H1 (cell line): ENCODE measurements around the gene PGBD5. TPM values are rescaled to one million over a fixed set of nuclear protein-coding genes. Genes with fewer than 3 reads are reported as not detected.

Experiments used
- CTCF ChIA-PET: fragments of 300-600 bp; sonication (Branson Sonifier 250); formaldehyde crosslinking; loops from one replicate; lab custom pipeline; 2021; ENCODE audit not compliant: partially characterized antibody; lab: Charles Lee
- POLR2A ChIA-PET: fragments of 300-600 bp; sonication (Branson Sonifier 250); formaldehyde crosslinking; loops from one replicate; lab custom pipeline; 2021; ENCODE audit warnings: inconsistent platforms; ENCODE audit not compliant: partially characterized antibody; lab: Charles Lee
- DNase-seq, 2 experiments: peaks; one replicate each; pipeline versions ENCODE4 v3.0.0 to v3.0.0-alpha.2; 2010 to 2022; ENCODE audit warnings: low spot score in 2 of 2, low read depth in 1 of 2, mixed read lengths in 1 of 2
- FAIRE-seq: peaks from 2 replicates; lab custom pipeline; 2011; peaks lifted over from hg19 to GRCh38; lab: Jason Lieb, UNC
- H2AFZ ChIP-seq: 2 replicates; pipeline ENCODE4 v1.8.1; 2012; ENCODE audit warnings: low read length, inconsistent platforms
- H2AK5ac ChIP-seq: 2 replicates; pipeline ENCODE4 v1.6.1; 2013; ENCODE audit warnings: low read depth, low read length
- H2BK120ac ChIP-seq: replicated peaks from 2 replicates; pipeline ENCODE3; 2013; ENCODE audit warnings: low read depth, low read length, inconsistent platforms
- H2BK12ac ChIP-seq: 2 replicates; pipeline ENCODE4 v1.6.1; 2013; ENCODE audit warnings: low read depth, low read length
- H2BK15ac ChIP-seq: 2 replicates; pipeline ENCODE4 v1.6.1; 2013; ENCODE audit warnings: low read length
- H2BK20ac ChIP-seq: 2 replicates; pipeline ENCODE4 v1.6.1; 2013; ENCODE audit warnings: low read length
- H2BK5ac ChIP-seq: 2 replicates; pipeline ENCODE4 v1.6.1; 2013; ENCODE audit warnings: low read depth, low read length
- H3K14ac ChIP-seq: 2 replicates; pipeline ENCODE4 v1.6.1; 2013; ENCODE audit warnings: inconsistent platforms; ENCODE audit not compliant: insufficient read length
- H3K18ac ChIP-seq: 2 replicates; pipeline ENCODE4 v1.6.1; 2013; ENCODE audit warnings: low read length; ENCODE audit errors: extremely low read depth
- H3K23ac ChIP-seq: 2 replicates; pipeline ENCODE4 v1.6.1; 2013; ENCODE audit warnings: inconsistent platforms; ENCODE audit not compliant: insufficient read length
- H3K23me2 ChIP-seq: 2 replicates; pipeline ENCODE4 v1.6.1; 2013; ENCODE audit warnings: low read depth, low read length
- H3K27ac ChIP-seq: 2 replicates; pipeline ENCODE4 v1.6.1; 2011; ENCODE audit warnings: low read depth, low read length, inconsistent platforms
- H3K27me3 ChIP-seq, 4 experiments: replicated peaks in 1 of 4; 1 replicate in 1 of 4; 2 replicates in 3 of 4; pipeline versions ENCODE4 v1.6.1 to v1.8.1; 2011 to 2013; ENCODE audit warnings: low read length in 3 of 4, mild to moderate bottlenecking in 3 of 4, inconsistent platforms in 2 of 4, mixed read lengths in 2 of 4, moderate library complexity in 1 of 4; ENCODE audit not compliant: control insufficient read depth in 3 of 4, insufficient read depth in 3 of 4; ENCODE audit errors: extremely low read depth in 1 of 4
- H3K36me3 ChIP-seq, 4 experiments: 2 replicates each; pipeline versions ENCODE4 v1.6.1 to v1.8.1; 2011 to 2013; ENCODE audit warnings: mild to moderate bottlenecking in 4 of 4, low read length in 3 of 4, moderate library complexity in 2 of 4, control low read depth in 1 of 4, inconsistent platforms in 1 of 4; ENCODE audit not compliant: insufficient read depth in 4 of 4, control insufficient read depth in 2 of 4
- H3K4ac ChIP-seq: replicated peaks from 2 replicates; pipeline ENCODE3; 2013; ENCODE audit warnings: low read length, low read depth, mixed read lengths, inconsistent platforms; ENCODE audit not compliant: insufficient read length
- H3K4me1 ChIP-seq, 4 experiments: replicated peaks in 1 of 4; 1 replicate in 1 of 4; 2 replicates in 3 of 4; pipeline versions ENCODE4 v1.6.1 to v1.8.1; 2011 to 2013; ENCODE audit warnings: low read length in 3 of 4, inconsistent platforms in 2 of 4, mixed read lengths in 1 of 4; ENCODE audit not compliant: insufficient read depth in 4 of 4, control insufficient read depth in 3 of 4
- H3K4me2 ChIP-seq, 2 experiments: 2 replicates each; pipeline versions ENCODE4 v1.6.1 to v1.8.1; 2011 to 2013; ENCODE audit warnings: low read depth in 2 of 2, low read length in 2 of 2, control low read depth in 1 of 2, inconsistent platforms in 1 of 2, mild to moderate bottlenecking in 1 of 2; ENCODE audit not compliant: insufficient read depth in 1 of 2
- H3K4me3 ChIP-seq, 4 experiments: fragments of 200-600, 300-600 bp in 1 of 4; sonication (generic), shearing (Covaris generic), sonication (Bioruptor Twin) in 1 of 4; 2 replicates each; pipeline versions ENCODE4 v1.5.1 to v1.8.1; 2011 to 2016; ENCODE audit warnings: low read length in 4 of 4, low read depth in 3 of 4, control low read depth in 2 of 4, inconsistent platforms in 2 of 4, mild to moderate bottlenecking in 2 of 4, mixed read lengths in 1 of 4, moderate library complexity in 1 of 4; ENCODE audit not compliant: insufficient read depth in 2 of 4; ENCODE audit errors: extremely low read depth in 1 of 4
- H3K56ac ChIP-seq: replicated peaks from 2 replicates; pipeline ENCODE3; 2013; ENCODE audit warnings: low read depth, mild to moderate bottlenecking, mixed read lengths, low read length, inconsistent platforms; ENCODE audit not compliant: insufficient read length
- H3K79me1 ChIP-seq: 2 replicates; pipeline ENCODE4 v1.6.1; 2013; ENCODE audit warnings: low read depth, low read length, control low read depth
- H3K79me2 ChIP-seq, 2 experiments: 2 replicates each; pipeline versions ENCODE4 v1.6.1 to v1.8.1; 2012 to 2013; ENCODE audit warnings: low read length in 2 of 2, mild to moderate bottlenecking in 2 of 2, inconsistent platforms in 1 of 2; ENCODE audit not compliant: insufficient read depth in 2 of 2, control insufficient read depth in 1 of 2
- H3K9ac ChIP-seq, 4 experiments: replicated peaks in 1 of 4; 1 replicate in 1 of 4; 2 replicates in 3 of 4; pipeline versions ENCODE4 v1.6.1 to v1.8.1; 2011 to 2013; ENCODE audit warnings: low read depth in 3 of 4, low read length in 3 of 4, control low read depth in 2 of 4, mild to moderate bottlenecking in 2 of 4, moderate library complexity in 2 of 4, inconsistent platforms in 1 of 4; ENCODE audit errors: extremely low read depth in 1 of 4
- H3K9me3 ChIP-seq, 2 experiments: 2 replicates each; pipeline versions ENCODE4 v1.6.1 to v1.8.1; 2012 to 2013; ENCODE audit warnings: mild to moderate bottlenecking in 2 of 2, moderate library complexity in 2 of 2, control low read depth in 1 of 2, inconsistent platforms in 1 of 2, low read depth in 1 of 2, low read length in 1 of 2, mixed read lengths in 1 of 2; ENCODE audit not compliant: insufficient read depth in 2 of 2
- H4K20me1 ChIP-seq, 2 experiments: replicated peaks in 1 of 2; 2 replicates each; pipeline versions ENCODE3 to v1.8.1; 2011 to 2013; ENCODE audit warnings: inconsistent platforms in 2 of 2, low read length in 2 of 2, mild to moderate bottlenecking in 1 of 2; ENCODE audit not compliant: insufficient read depth in 2 of 2, control insufficient read depth in 1 of 2
- H4K5ac ChIP-seq: 2 replicates; pipeline ENCODE4 v1.6.1; 2013; ENCODE audit warnings: low read length, low read depth, mixed read lengths, inconsistent platforms; ENCODE audit not compliant: insufficient read length
- H4K8ac ChIP-seq: 2 replicates; pipeline ENCODE4 v1.8.0; 2013; ENCODE audit warnings: mild to moderate bottlenecking, moderate library complexity, low read length, inconsistent platforms; ENCODE audit not compliant: insufficient read depth; ENCODE audit errors: extremely low read depth
- H4K91ac ChIP-seq: replicated peaks from 2 replicates; pipeline ENCODE3; 2013; ENCODE audit warnings: low read length, mixed read lengths, inconsistent platforms; ENCODE audit not compliant: insufficient read length
- PHF8 ChIP-seq: fragments of 200-600 bp; sonication (generic); conservative IDR thresholded peaks from 2 replicates; pipeline ENCODE4 v1.7.1; 2012; ENCODE audit warnings: low read depth, mild to moderate bottlenecking, inconsistent platforms, low read length, moderate library complexity
- RNF2 ChIP-seq: fragments of 200-900, 300-1000 bp; sonication (generic); IDR thresholded peaks from 2 replicates; pipeline ENCODE4 v1.7.1; 2016; ENCODE audit warnings: borderline replicate concordance, low read depth, mild to moderate bottlenecking, antibody characterized with exemption, low read length; ENCODE audit not compliant: poor library complexity, severe bottlenecking; ENCODE audit errors: missing control alignments
- WGBS, 2 experiments: shearing (Covaris generic) in 1 of 2; methylation state at CpG; one replicate each; pipeline versions ENCODE4 v1.1.6 to v1.1.7; 2013 to 2015; ENCODE audit warnings: low lambda C conversion rate in 2 of 2, mixed read lengths in 2 of 2, inconsistent platforms in 1 of 2, low coverage in 1 of 2, missing lambda C conversion rate in 1 of 2; ENCODE audit not compliant: insufficient replicate concordance in 2 of 2, insufficient coverage in 1 of 2, insufficient read length in 1 of 2; ENCODE audit errors: extremely low coverage in 1 of 2, missing lambda C conversion rate in 1 of 2; 5-methylcytosine and 5-hydroxymethylcytosine counted together
- long read RNA-seq, 2 experiments: library from RNA in 1 of 2; library from capped mRNA in 1 of 2; stranded (forward); transcript quantifications; one replicate each; pipeline ENCODE4 v2.0.0, GENCODE V29; 2021; ENCODE audit warnings: inconsistent platforms in 1 of 2
- polyA minus RNA-seq, 3 experiments: library from RNA; depleted of rRNA, polyadenylated mRNA; stranded (reverse); fragments of >200 nt; gene quantifications; 1 replicate in 2 of 3; 2 replicates in 1 of 3; pipeline ENCODE4 v1.2.3, GENCODE V29; 2011
- polyA plus RNA-seq, 7 experiments: library from polyadenylated mRNA; depleted of rRNA in 3 of 7; stranded (reverse) in 5 of 7; unstranded in 2 of 7; fragments of >200 nt in 5 of 7; fragments of 200-250 nt in 2 of 7; gene quantifications; 1 replicate in 5 of 7; 2 replicates in 1 of 7; 4 replicates in 1 of 7; pipeline versions ENCODE4 v1.2.1 to v1.2.3, GENCODE V29; 2011 to 2013; ENCODE audit warnings: missing spikeins in 2 of 7, mixed read lengths in 2 of 7
- total RNA-seq: library from RNA; stranded (reverse); fragmentation: NEBNext Ultra II Directional; extraction: Animal tissue kit (Norgen Biotek cat#: 25700); gene quantifications from 2 replicates; pipeline ENCODE4 v1.2.1, GENCODE V29; 2021

Gene PGBD5, protein sequence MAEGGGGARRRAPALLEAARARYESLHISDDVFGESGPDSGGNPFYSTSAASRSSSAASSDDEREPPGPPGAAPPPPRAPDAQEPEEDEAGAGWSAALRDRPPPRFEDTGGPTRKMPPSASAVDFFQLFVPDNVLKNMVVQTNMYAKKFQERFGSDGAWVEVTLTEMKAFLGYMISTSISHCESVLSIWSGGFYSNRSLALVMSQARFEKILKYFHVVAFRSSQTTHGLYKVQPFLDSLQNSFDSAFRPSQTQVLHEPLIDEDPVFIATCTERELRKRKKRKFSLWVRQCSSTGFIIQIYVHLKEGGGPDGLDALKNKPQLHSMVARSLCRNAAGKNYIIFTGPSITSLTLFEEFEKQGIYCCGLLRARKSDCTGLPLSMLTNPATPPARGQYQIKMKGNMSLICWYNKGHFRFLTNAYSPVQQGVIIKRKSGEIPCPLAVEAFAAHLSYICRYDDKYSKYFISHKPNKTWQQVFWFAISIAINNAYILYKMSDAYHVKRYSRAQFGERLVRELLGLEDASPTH
- total RNA-seq (18.4 and 21.2 TPM in 2 replicates), polyA plus RNA-seq (2011; rRNA removed) (16.3 and 17.2 TPM in 2 replicates), polyA minus RNA-seq (2011; rRNA and poly(A)+ RNA removed) (27.6 and 30.6 TPM in 2 replicates)
- 19.2 TPM for polyA plus RNA-seq (2011; cell fraction: cytosol; rRNA removed)
- polyA plus RNA-seq (2011; cell fraction: nucleus; rRNA removed) = 26.3 TPM
- polyA plus RNA-seq (2012, experiment 1 of 2) = 14.3 to 21.6 TPM (median 19.5 TPM) in 4 replicates
- 13.3 TPM for polyA plus RNA-seq (2012, experiment 2 of 2)
- polyA plus RNA-seq (2013, experiment 1 of 2) = 11.0 TPM
- 12.3 TPM for polyA plus RNA-seq (2013, experiment 2 of 2)
- 13.5 TPM for polyA minus RNA-seq (2011; cell fraction: cytosol; rRNA and poly(A)+ RNA removed)
- polyA minus RNA-seq (2011; cell fraction: nucleus; rRNA and poly(A)+ RNA removed) = 10.5 TPM
- long read RNA-seq, experiment 1, full-length matches to known transcripts = 7 of 19 reads
- long read RNA-seq, experiment 1, partial matches to known transcripts = 5 of 19 reads
- long read RNA-seq, experiment 1, other reads (novel, unspliced or antisense) = 7 of 19 reads
- long read RNA-seq, experiment 2, partial matches to known transcripts = 0 of 1 reads
- long read RNA-seq, experiment 2, other reads (novel, unspliced or antisense) = 1 of 1 reads

DNA sequence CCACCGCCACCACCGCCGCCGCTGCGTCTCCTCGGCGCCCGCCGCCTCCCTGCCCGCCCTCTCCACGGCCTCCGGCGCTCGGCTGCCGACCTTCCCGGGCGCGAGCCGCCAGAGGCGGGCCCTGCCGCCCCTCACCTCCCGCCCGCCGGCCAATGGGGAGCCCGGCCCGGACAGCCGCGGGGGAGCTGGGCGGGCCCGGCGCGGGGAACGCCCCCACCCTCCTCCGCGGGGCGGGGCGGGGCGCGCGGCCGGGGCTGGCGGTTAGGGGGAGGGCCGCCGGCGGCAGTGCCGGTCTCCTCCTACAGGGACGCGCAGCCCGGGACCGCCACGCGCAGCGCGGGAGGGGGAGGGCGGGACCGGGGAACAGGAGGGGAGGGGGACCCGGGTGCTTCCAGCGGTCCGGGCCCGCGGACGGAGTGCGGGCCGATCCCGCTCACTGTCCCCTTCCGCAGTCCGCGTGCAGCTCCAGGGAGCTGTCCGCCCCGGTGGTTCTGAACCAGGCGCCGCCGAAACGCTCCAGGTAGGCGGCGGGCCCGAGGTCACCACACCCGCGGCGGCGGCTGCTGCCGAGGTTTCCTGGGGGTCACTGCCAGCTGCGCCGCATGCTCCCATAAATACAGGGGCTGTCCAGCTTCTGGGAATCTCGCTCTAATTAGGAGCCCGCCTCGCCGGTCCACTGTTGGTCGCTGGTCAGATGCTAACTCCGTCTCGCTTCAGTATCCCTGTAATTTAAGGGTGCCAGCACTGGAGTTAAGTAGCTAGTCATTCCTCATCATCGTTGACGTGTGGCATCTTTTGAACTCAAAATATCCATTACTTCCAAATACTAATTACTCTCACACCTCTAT, at the start of gene PGBD5:
Gene PGBD5 (minus strand): TSS at position 87 of the 848 bp plus-strand sequence. CDS start 404 bp downstream, outside the sequence.
- ChIA-PET POLR2A (interaction anchor here (0.9 to 1.7 kb wide), 5 partner anchors 9 to 216 kb away, joined by 3 to 5 read pairs (median 4); partner anchors contain the start of gene COG2), CTCF (interaction anchor here (0.5 to 2.7 kb wide), 4 partner anchors 14 to 99 kb away, joined by 3 to 9 read pairs (median 3); no protein-coding TSS in a partner anchor)
- H4K20me1 ChIP-seq = peaks cover 6 to 17% of the 10 kb centered on the region in 2 experiments
- H2BK20ac ChIP-seq = 0 out of 2 replicates have a peak within 1 kb of the TSS, but pooled peaks have one; percentile 50
- FAIRE-seq (no peak), DNase-seq (peak; percentile 38 to 97)
- H3K79me1 ChIP-seq = peaks cover 3% of the 10 kb centered on the region; the same call in 1 of the 2 replicates
- H3K18ac ChIP-seq = peak within 1 kb of the TSS; percentile 71; the same call in 1 of the 2 replicates
- peaks cover 18% of the 10 kb centered on the region; the same call in 1 of the 2 replicates for H3K23me2 ChIP-seq
- peak within 1 kb of the TSS; percentile 63 for H4K91ac ChIP-seq
- peak within 1 kb of the TSS; percentile 95 to 97 for H3K4me2 ChIP-seq
- H2BK15ac ChIP-seq = no peak within 1 kb of the TSS
- no peaks in the 10 kb centered on the region for H3K9me3 ChIP-seq
- H4K5ac ChIP-seq = no peak within 1 kb of the TSS
- no peaks in the 10 kb centered on the region for H3K36me3 ChIP-seq
- H3K4ac ChIP-seq = no peak within 1 kb of the TSS
- H2AK5ac ChIP-seq = 0 out of 2 replicates have a peak within 1 kb of the TSS, but pooled peaks have one; percentile 30
- peaks cover 24 to 58% (median 29%) of the 10 kb centered on the region in 4 experiments for H3K4me1 ChIP-seq
- WGBS, 2 experiments = 3% methylated on average over 26 of the region's 93 CpGs; no CpG with 5 or more reads in 1 of the 2 experiments
- H3K23ac ChIP-seq = no peak within 1 kb of the TSS
- peak within 1 kb of the TSS; percentile 35 to 71 (median 69) for H3K4me3 ChIP-seq
- peak within 1 kb of the TSS; percentile 71; the same call in 1 of the 2 replicates for H2BK12ac ChIP-seq
- peak within 1 kb of the TSS in 2 of 4 experiments; percentile 41 to 73; a peak in 3 of 7 replicates for H3K9ac ChIP-seq
- no peak within 1 kb of the TSS for H3K56ac ChIP-seq
- H2BK120ac ChIP-seq = peak within 1 kb of the TSS; percentile 25
- H3K79me2 ChIP-seq = peaks cover 1 to 33% of the 10 kb centered on the region in 2 experiments; a peak in 3 of 4 replicates
- no peak within 1 kb of the TSS; the same call in 1 of the 2 replicates for H4K8ac ChIP-seq
- H3K27ac ChIP-seq = no peak within 1 kb of the TSS
- peaks cover 0 to 17% (median 13%) of the 10 kb centered on the region in 4 experiments; a peak in 5 of 7 replicates for H3K27me3 ChIP-seq
- H3K14ac ChIP-seq = no peak within 1 kb of the TSS
- H2BK5ac ChIP-seq = peak within 1 kb of the TSS; percentile 38; the same call in 1 of the 2 replicates
- H2AFZ ChIP-seq = peak within 1 kb of the TSS; percentile 28; the same call in 1 of the 2 replicates
- TF ChIP-seq RNF2 (no peak), PHF8 (0 out of 2 replicates have a peak, but pooled peaks have one; percentile 12)
